ENCODE results near the gene RNF32.

- TF ChIP-seq CTCF (conservative IDR thresholded peaks at IDR 0.05) (no peak), EZH2 (IDR thresholded peaks at IDR 0.05; ENCODE audit: low read depth) (no peak)
Measured at GRCh38 chr7:156607332-156608172, 33.0 kb upstream of the RNF32 start.

Measured in PC-9 (cell line).